ENCODE results near the gene IL31.

DNA sequence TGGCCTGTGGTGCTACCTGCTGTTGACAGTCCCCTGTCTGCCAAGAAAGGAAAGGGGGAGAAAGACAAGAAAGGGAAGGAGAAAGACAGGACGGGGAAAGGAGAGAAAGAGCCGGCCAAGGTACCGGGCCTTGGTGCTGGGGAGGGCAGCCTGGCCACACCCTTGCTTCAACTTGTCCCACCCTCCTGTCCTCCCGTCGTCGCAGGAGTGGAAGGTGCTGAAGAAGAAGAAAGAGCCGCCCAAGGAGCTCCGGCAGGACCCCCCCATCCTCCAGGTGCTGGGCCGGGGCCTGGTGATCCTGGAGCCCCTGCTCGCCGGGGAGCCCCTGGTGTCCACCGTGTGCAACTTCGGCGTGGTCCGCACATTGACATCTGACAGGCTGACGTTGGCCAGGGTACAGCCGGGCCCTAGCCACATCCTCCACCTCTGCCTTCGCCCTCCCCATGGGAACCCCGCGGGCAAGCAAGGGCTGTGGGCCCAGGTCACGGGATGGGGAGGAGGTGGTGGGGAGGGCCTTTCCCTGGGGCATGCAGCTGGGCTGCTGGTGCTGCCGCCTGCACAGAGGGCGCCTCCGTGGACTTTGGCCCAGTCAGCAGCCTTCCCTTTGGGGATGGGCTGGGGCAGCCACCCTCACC is 26.6 kb upstream of the IL31 start:
- TF ChIP-seq, protein P1, sequence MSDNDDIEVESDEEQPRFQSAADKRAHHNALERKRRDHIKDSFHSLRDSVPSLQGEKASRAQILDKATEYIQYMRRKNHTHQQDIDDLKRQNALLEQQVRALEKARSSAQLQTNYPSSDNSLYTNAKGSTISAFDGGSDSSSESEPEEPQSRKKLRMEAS (IDR thresholded peaks at IDR 0.05): no peak
- TF ChIP-seq, protein P2, sequence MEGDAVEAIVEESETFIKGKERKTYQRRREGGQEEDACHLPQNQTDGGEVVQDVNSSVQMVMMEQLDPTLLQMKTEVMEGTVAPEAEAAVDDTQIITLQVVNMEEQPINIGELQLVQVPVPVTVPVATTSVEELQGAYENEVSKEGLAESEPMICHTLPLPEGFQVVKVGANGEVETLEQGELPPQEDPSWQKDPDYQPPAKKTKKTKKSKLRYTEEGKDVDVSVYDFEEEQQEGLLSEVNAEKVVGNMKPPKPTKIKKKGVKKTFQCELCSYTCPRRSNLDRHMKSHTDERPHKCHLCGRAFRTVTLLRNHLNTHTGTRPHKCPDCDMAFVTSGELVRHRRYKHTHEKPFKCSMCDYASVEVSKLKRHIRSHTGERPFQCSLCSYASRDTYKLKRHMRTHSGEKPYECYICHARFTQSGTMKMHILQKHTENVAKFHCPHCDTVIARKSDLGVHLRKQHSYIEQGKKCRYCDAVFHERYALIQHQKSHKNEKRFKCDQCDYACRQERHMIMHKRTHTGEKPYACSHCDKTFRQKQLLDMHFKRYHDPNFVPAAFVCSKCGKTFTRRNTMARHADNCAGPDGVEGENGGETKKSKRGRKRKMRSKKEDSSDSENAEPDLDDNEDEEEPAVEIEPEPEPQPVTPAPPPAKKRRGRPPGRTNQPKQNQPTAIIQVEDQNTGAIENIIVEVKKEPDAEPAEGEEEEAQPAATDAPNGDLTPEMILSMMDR (IDR thresholded peaks at IDR 0.05; ENCODE audit: low read depth, low read length, missing input control): no peak
- no peak for TF ChIP-seq JUND (IDR thresholded peaks at IDR 0.05)

Data from liver (tissue), 3 donors.